OCI-LY1 (cell line): ENCODE measurements around the gene FARP1.

Experiments used
- H2AFZ ChIP-seq: fragments of 200-600 bp; sonication (generic), shearing (Covaris generic); 2 replicates; pipeline ENCODE4 v1.6.0; 2014; ENCODE audit warnings: antibody characterized with exemption, mild to moderate bottlenecking, low read length
- H3F3A ChIP-seq: fragments of 200-600 bp; sonication (generic), shearing (Covaris generic); 2 replicates; pipeline ENCODE4 v1.6.0; 2014; ENCODE audit warnings: mild to moderate bottlenecking, antibody characterized with exemption, low read length, moderate library complexity; ENCODE audit not compliant: insufficient read depth
- H3K27ac ChIP-seq: fragments of 200-600 bp; sonication (generic); 2 replicates; pipeline ENCODE4 v1.5.1; 2014; ENCODE audit warnings: low read length, mixed run types, mild to moderate bottlenecking, low read depth; ENCODE audit not compliant: poor library complexity, severe bottlenecking
- H3K27me3 ChIP-seq: fragments of 200-600 bp; sonication (generic); 2 replicates; pipeline ENCODE4 v1.6.0; 2014; ENCODE audit warnings: antibody characterized with exemption, mild to moderate bottlenecking, low read length, moderate library complexity; ENCODE audit not compliant: insufficient read depth
- H3K36me3 ChIP-seq: fragments of 200-600 bp; sonication (generic); 2 replicates; pipeline ENCODE4 v1.6.1; 2014; ENCODE audit warnings: mild to moderate bottlenecking, antibody characterized with exemption, low read length, moderate library complexity, mixed read lengths; ENCODE audit not compliant: insufficient read depth
- H3K4me1 ChIP-seq: fragments of 200-600 bp; sonication (generic); 2 replicates; pipeline ENCODE4 v1.5.1; 2014; ENCODE audit warnings: mild to moderate bottlenecking, low read length, moderate library complexity; ENCODE audit not compliant: insufficient read depth, severe bottlenecking
- H3K4me2 ChIP-seq: fragments of 200-600 bp; sonication (generic), shearing (Covaris generic); 2 replicates; pipeline ENCODE4 v1.6.1; 2014; ENCODE audit warnings: low read length
- H3K4me3 ChIP-seq: fragments of 200-600 bp; sonication (generic); 2 replicates; pipeline ENCODE4 v1.5.1; 2014; ENCODE audit warnings: low read length, low read depth, mild to moderate bottlenecking, mixed read lengths; ENCODE audit not compliant: poor library complexity, severe bottlenecking
- H3K79me2 ChIP-seq: fragments of 200-600 bp; shearing (Covaris generic); 2 replicates; pipeline ENCODE4 v1.6.1; 2016; ENCODE audit warnings: mixed run types, low read length, mixed read lengths; ENCODE audit not compliant: insufficient read depth
- H3K9ac ChIP-seq: fragments of 200-600 bp; sonication (generic), shearing (Covaris generic); 2 replicates; pipeline ENCODE4 v1.6.1; 2014; ENCODE audit warnings: mild to moderate bottlenecking, low read length, mixed read lengths
- H3K9me2 ChIP-seq: fragments of 200-600 bp; sonication (generic), shearing (Covaris generic); 2 replicates; pipeline ENCODE4 v1.6.1; 2014; ENCODE audit warnings: low read depth, mild to moderate bottlenecking, low read length, mixed read lengths
- H3K9me3 ChIP-seq: fragments of 200-600 bp; shearing (Covaris generic); 2 replicates; pipeline ENCODE4 v1.6.1; 2014; ENCODE audit warnings: low read length, mixed read lengths
- H4K20me1 ChIP-seq: fragments of 200-600 bp; sonication (generic), shearing (Covaris generic); 2 replicates; pipeline ENCODE4 v1.6.0; 2016; ENCODE audit warnings: mild to moderate bottlenecking, low read length; ENCODE audit not compliant: insufficient read depth
- CTCF ChIP-seq: fragments of 200-600 bp; sonication (generic), shearing (Covaris generic); IDR thresholded peaks from 2 replicates; pipeline ENCODE4 v1.5.1; 2017; ENCODE audit warnings: mild to moderate bottlenecking, antibody characterized with exemption, low read length, moderate library complexity, mixed read lengths
- EZH2 ChIP-seq: fragments of 200-600 bp; sonication (generic), shearing (Covaris generic); IDR thresholded peaks from 2 replicates; pipeline ENCODE4 v1.8.0; 2017; ENCODE audit warnings: borderline replicate concordance, mixed run types, mild to moderate bottlenecking, antibody characterized with exemption, low read length, moderate library complexity, mixed read lengths

FARP1 gene

GRCh38 chr13:98473135-98473787, 330.4 kb downstream of the FARP1 start:
- TF ChIP-seq EZH2 (no peak), CTCF (no peak)
- Histone ChIP-seq H3K27me3 (no peaks in the 10 kb centered on the region), H3K4me3 (no peak overlapping the region), H3K4me1 (peaks cover 9% of the 10 kb centered on the region), H3K36me3 (peaks cover 50% of the 10 kb centered on the region), H4K20me1 (no peaks in the 10 kb centered on the region), H3K79me2 (no peaks in the 10 kb centered on the region), H3K9me2 (no peaks in the 10 kb centered on the region), H2AFZ (no peak overlapping the region), H3K9ac (no peak overlapping the region), H3F3A (no peaks in the 10 kb centered on the region), H3K9me3 (no peaks in the 10 kb centered on the region), H3K4me2 (no peak overlapping the region), H3K27ac (no peak overlapping the region)

- H3K4me3 ChIP-seq = no peak overlapping the region
- H4K20me1 ChIP-seq = no peaks in the 10 kb centered on the region
- H3K4me1 ChIP-seq = peaks cover 9% of the 10 kb centered on the region
- H3K27me3 ChIP-seq = no peaks in the 10 kb centered on the region
- H3K9me2 ChIP-seq = no peaks in the 10 kb centered on the region
- H3F3A ChIP-seq = no peaks in the 10 kb centered on the region
- no peak overlapping the region for H3K27ac ChIP-seq
- no peaks in the 10 kb centered on the region for H3K79me2 ChIP-seq
- H3K4me2 ChIP-seq = no peak overlapping the region
- H3K36me3 ChIP-seq = peaks cover 46% of the 10 kb centered on the region
- H3K9me3 ChIP-seq = no peaks in the 10 kb centered on the region
- TF ChIP-seq EZH2 (no peak), CTCF (no peak)
- H3K9ac ChIP-seq = no peak overlapping the region
- no peak overlapping the region for H2AFZ ChIP-seq
These were observed 330.9 kb downstream of the FARP1 start for GRCh38 chr13:98473788-98474144.

GRCh38 chr13:98474292-98474691, 331.4 kb downstream of the FARP1 start:
- Histone ChIP-seq H3K27me3 (no peaks in the 10 kb centered on the region), H3K79me2 (no peaks in the 10 kb centered on the region), H3K9me3 (no peaks in the 10 kb centered on the region), H3K4me3 (no peak overlapping the region), H3K9ac (no peak overlapping the region), H2AFZ (no peak overlapping the region), H3K9me2 (no peaks in the 10 kb centered on the region), H3K4me1 (peaks cover 9% of the 10 kb centered on the region), H3F3A (no peaks in the 10 kb centered on the region), H3K4me2 (no peak overlapping the region), H3K27ac (no peak overlapping the region), H4K20me1 (no peaks in the 10 kb centered on the region), H3K36me3 (peaks cover 45% of the 10 kb centered on the region)
- no peak for TF ChIP-seq CTCF
- TF ChIP-seq EZH2 = no peak
